ENCODE data around the gene PROK1.

The PROK1 gene

GRCh38 chr1:110478886-110479285 lies 27.9 kb downstream of the PROK1 start:
- Histone ChIP-seq H3K27me3 (ENCODE audit: insufficient read depth, low read length) (no peaks in the 10 kb centered on the region), H3K79me2 (ENCODE audit: control insufficient read depth, insufficient read depth, low read length, poor library complexity) (no peaks in the 10 kb centered on the region), H3K18ac (ENCODE audit: low read length) (no peak overlapping the region), H3K14ac (ENCODE audit: low read length) (no peak overlapping the region), H3K79me1 (ENCODE audit: low read length) (no peaks in the 10 kb centered on the region), H3K4me3 (ENCODE audit: low read depth, low read length) (no peak overlapping the region), H3K9ac (ENCODE audit: low read length) (no peak overlapping the region), H3K9me3 (ENCODE audit: insufficient read depth, low read depth, low read length) (no peaks in the 10 kb centered on the region), H4K8ac (ENCODE audit: low read depth, low read length) (no peak overlapping the region), H3K4me1 (ENCODE audit: control insufficient read depth in 1 of 2, insufficient read depth in 2 of 2, low read length in 2 of 2) (peaks cover 0 to 3% of the 10 kb centered on the region in 2 experiments), H2AK5ac (ENCODE audit: low read length) (no peak overlapping the region), H3K4ac (ENCODE audit: low read depth, low read length) (no peak overlapping the region), H2BK12ac (ENCODE audit: low read length) (no peak overlapping the region), H2BK120ac (ENCODE audit: insufficient read depth, low read length, poor library complexity) (no peak overlapping the region), H4K12ac (ENCODE audit: low read depth, low read length) (no peak overlapping the region), H3K4me2 (ENCODE audit: low read length) (no peak overlapping the region), H2AFZ (ENCODE audit: insufficient read depth, low read length, poor library complexity) (no peak overlapping the region), H3K27ac (ENCODE audit: low read depth, low read length) (no peak overlapping the region), H3K23ac (ENCODE audit: low read length) (no peak overlapping the region), H3K36me3 (ENCODE audit: control insufficient read depth in 1 of 2, insufficient read depth in 2 of 2, low read length in 2 of 2) (no peaks in the 10 kb centered on the region), H2BK5ac (ENCODE audit: low read depth, low read length, poor library complexity) (no peak overlapping the region), H4K91ac (ENCODE audit: low read depth, low read length) (no peak overlapping the region)
- no CpG with 5 or more reads among the region's 8 CpGs for WGBS (ENCODE audit: extremely low coverage, insufficient coverage, insufficient read length)
- no peak for DNase-seq

GRCh38 chr1:110480356-110481096 lies 29.6 kb downstream of the PROK1 start:
- WGBS (ENCODE audit: extremely low coverage, insufficient coverage, insufficient read length), result no CpG with 5 or more reads among the region's 4 CpGs
- Histone ChIP-seq H3K18ac (ENCODE audit: low read length) (no peak overlapping the region), H4K91ac (ENCODE audit: low read depth, low read length) (no peak overlapping the region), H3K14ac (ENCODE audit: low read length) (no peak overlapping the region), H3K4ac (ENCODE audit: low read depth, low read length) (no peak overlapping the region), H3K79me2 (ENCODE audit: control insufficient read depth, insufficient read depth, low read length, poor library complexity) (no peaks in the 10 kb centered on the region), H4K8ac (ENCODE audit: low read depth, low read length) (no peak overlapping the region), H2AFZ (ENCODE audit: insufficient read depth, low read length, poor library complexity) (no peak overlapping the region), H2BK120ac (ENCODE audit: insufficient read depth, low read length, poor library complexity) (no peak overlapping the region), H3K9me3 (ENCODE audit: insufficient read depth, low read depth, low read length) (no peaks in the 10 kb centered on the region), H2AK5ac (ENCODE audit: low read length) (no peak overlapping the region), H3K36me3 (ENCODE audit: control insufficient read depth in 1 of 2, insufficient read depth in 2 of 2, low read length in 2 of 2) (no peaks in the 10 kb centered on the region), H4K12ac (ENCODE audit: low read depth, low read length) (no peak overlapping the region), H3K9ac (ENCODE audit: low read length) (no peak overlapping the region), H3K79me1 (ENCODE audit: low read length) (no peaks in the 10 kb centered on the region), H2BK5ac (ENCODE audit: low read depth, low read length, poor library complexity) (no peak overlapping the region), H3K23ac (ENCODE audit: low read length) (no peak overlapping the region), H2BK12ac (ENCODE audit: low read length) (no peak overlapping the region), H3K4me2 (ENCODE audit: low read length) (no peak overlapping the region), H3K4me1 (ENCODE audit: control insufficient read depth in 1 of 2, insufficient read depth in 2 of 2, low read length in 2 of 2) (peaks cover 0 to 2% of the 10 kb centered on the region in 2 experiments), H3K4me3 (ENCODE audit: low read depth, low read length) (no peak overlapping the region), H3K27me3 (ENCODE audit: insufficient read depth, low read length) (no peaks in the 10 kb centered on the region), H3K27ac (ENCODE audit: low read depth, low read length) (no peak overlapping the region)
- no peak for DNase-seq

- Histone ChIP-seq H4K12ac (ENCODE audit: low read depth, low read length) (no peak overlapping the region), H3K4me3 (ENCODE audit: low read depth, low read length) (no peak overlapping the region), H3K9me3 (ENCODE audit: insufficient read depth, low read depth, low read length) (no peaks in the 10 kb centered on the region), H3K4ac (ENCODE audit: low read depth, low read length) (no peak overlapping the region), H2AK5ac (ENCODE audit: low read length) (no peak overlapping the region), H3K23ac (ENCODE audit: low read length) (no peak overlapping the region), H3K4me1 (ENCODE audit: control insufficient read depth in 1 of 2, insufficient read depth in 2 of 2, low read length in 2 of 2) (no peaks in the 10 kb centered on the region), H2AFZ (ENCODE audit: insufficient read depth, low read length, poor library complexity) (no peak overlapping the region), H3K18ac (ENCODE audit: low read length) (no peak overlapping the region), H3K27ac (ENCODE audit: low read depth, low read length) (no peak overlapping the region), H2BK12ac (ENCODE audit: low read length) (no peak overlapping the region), H4K91ac (ENCODE audit: low read depth, low read length) (no peak overlapping the region), H2BK120ac (ENCODE audit: insufficient read depth, low read length, poor library complexity) (no peak overlapping the region), H3K36me3 (ENCODE audit: control insufficient read depth in 1 of 2, insufficient read depth in 2 of 2, low read length in 2 of 2) (no peaks in the 10 kb centered on the region), H4K8ac (ENCODE audit: low read depth, low read length) (no peak overlapping the region), H3K14ac (ENCODE audit: low read length) (no peak overlapping the region), H3K79me1 (ENCODE audit: low read length) (no peaks in the 10 kb centered on the region), H3K79me2 (ENCODE audit: control insufficient read depth, insufficient read depth, low read length, poor library complexity) (no peaks in the 10 kb centered on the region), H2BK5ac (ENCODE audit: low read depth, low read length, poor library complexity) (no peak overlapping the region), H3K27me3 (ENCODE audit: insufficient read depth, low read length) (no peaks in the 10 kb centered on the region), H3K9ac (ENCODE audit: low read length) (no peak overlapping the region), H3K4me2 (ENCODE audit: low read length) (no peak overlapping the region)
- WGBS (ENCODE audit: extremely low coverage, insufficient coverage, insufficient read length), result no CpG with 5 or more reads among the region's 12 CpGs
- DNase-seq, result no peak
Observed at GRCh38 chr1:110481968-110482623, 31.1 kb downstream of the PROK1 start.

DNA sequence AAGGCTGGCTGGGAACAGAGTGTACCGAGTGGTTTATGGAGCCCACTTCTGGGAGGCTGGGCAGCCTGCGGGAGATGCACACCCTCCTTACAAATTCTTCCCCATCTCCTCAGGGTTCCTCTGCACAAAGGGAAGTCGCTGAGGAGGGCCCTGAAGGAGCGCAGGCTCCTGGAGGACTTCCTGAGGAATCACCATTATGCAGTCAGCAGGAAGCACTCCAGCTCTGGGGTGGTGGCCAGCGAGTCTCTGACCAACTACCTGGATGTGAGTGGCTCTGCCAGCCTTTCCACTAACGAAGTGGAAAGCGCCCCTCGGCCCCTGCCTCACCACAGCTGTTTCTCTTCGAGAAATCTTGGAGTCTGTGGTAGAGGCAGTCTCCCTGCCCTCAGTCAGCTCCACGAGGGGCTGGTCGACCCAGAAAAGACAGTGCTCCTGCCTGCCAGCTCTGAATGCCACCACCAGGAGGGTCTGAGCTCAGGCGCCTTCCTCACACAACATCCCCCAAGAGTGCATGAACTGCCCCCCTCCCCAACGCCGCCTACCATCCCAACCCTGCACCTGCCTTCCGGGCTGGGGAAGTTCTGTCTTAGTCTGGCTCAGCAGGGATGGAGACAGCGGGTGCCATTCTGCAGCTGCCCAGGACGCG lies 31.8 kb downstream of the PROK1 start:
- Histone ChIP-seq H3K4me2 (ENCODE audit: low read length) (no peak overlapping the region), H3K27me3 (ENCODE audit: insufficient read depth, low read length) (no peaks in the 10 kb centered on the region), H3K79me2 (ENCODE audit: control insufficient read depth, insufficient read depth, low read length, poor library complexity) (no peaks in the 10 kb centered on the region), H3K9ac (ENCODE audit: low read length) (no peak overlapping the region), H2BK120ac (ENCODE audit: insufficient read depth, low read length, poor library complexity) (no peak overlapping the region), H3K27ac (ENCODE audit: low read depth, low read length) (no peak overlapping the region), H4K91ac (ENCODE audit: low read depth, low read length) (no peak overlapping the region), H3K14ac (ENCODE audit: low read length) (no peak overlapping the region), H3K4ac (ENCODE audit: low read depth, low read length) (no peak overlapping the region), H4K8ac (ENCODE audit: low read depth, low read length) (no peak overlapping the region), H2AFZ (ENCODE audit: insufficient read depth, low read length, poor library complexity) (no peak overlapping the region), H3K9me3 (ENCODE audit: insufficient read depth, low read depth, low read length) (no peaks in the 10 kb centered on the region), H3K18ac (ENCODE audit: low read length) (no peak overlapping the region), H3K36me3 (ENCODE audit: control insufficient read depth in 1 of 2, insufficient read depth in 2 of 2, low read length in 2 of 2) (no peaks in the 10 kb centered on the region), H4K12ac (ENCODE audit: low read depth, low read length) (no peak overlapping the region), H3K4me1 (ENCODE audit: control insufficient read depth in 1 of 2, insufficient read depth in 2 of 2, low read length in 2 of 2) (no peaks in the 10 kb centered on the region), H2BK5ac (ENCODE audit: low read depth, low read length, poor library complexity) (no peak overlapping the region), H2BK12ac (ENCODE audit: low read length) (no peak overlapping the region), H2AK5ac (ENCODE audit: low read length) (no peak overlapping the region), H3K4me3 (ENCODE audit: low read depth, low read length) (no peak overlapping the region), H3K23ac (ENCODE audit: low read length) (no peak overlapping the region), H3K79me1 (ENCODE audit: low read length) (no peaks in the 10 kb centered on the region)
- WGBS (ENCODE audit: extremely low coverage, insufficient coverage, insufficient read length), result no CpG with 5 or more reads among the region's 18 CpGs
- DNase-seq, result no peak
